H1 (cell line): ENCODE measurements around the gene POU3F2. TPM values are rescaled to one million over a fixed set of nuclear protein-coding genes. Genes with fewer than 3 reads are reported as not detected.

ENCODE experiments used
- CHD7 ChIP-seq: fragments of 300-600 bp; sonication (generic); IDR thresholded peaks from 2 replicates; pipeline ENCODE4 v1.7.1; 2012; ENCODE audit warnings: low read length, moderate library complexity, mild to moderate bottlenecking, inconsistent platforms; ENCODE audit not compliant: insufficient replicate concordance
- CTBP2 ChIP-seq: IDR thresholded peaks from 2 replicates; pipeline ENCODE4 v1.7.0; 2011; ENCODE audit warnings: borderline replicate concordance, mild to moderate bottlenecking, moderate library complexity, mixed read lengths, low read length; ENCODE audit not compliant: insufficient read depth, insufficient read length
- polyA plus RNA-seq, 7 experiments: library from polyadenylated mRNA; depleted of rRNA in 3 of 7; stranded (reverse) in 5 of 7; unstranded in 2 of 7; fragments of >200 nt in 5 of 7; fragments of 200-250 nt in 2 of 7; gene quantifications; 1 replicate in 5 of 7; 2 replicates in 1 of 7; 4 replicates in 1 of 7; pipeline versions ENCODE4 v1.2.1 to v1.2.3, GENCODE V29; 2011 to 2013; ENCODE audit warnings: missing spikeins in 2 of 7, mixed read lengths in 2 of 7
- total RNA-seq: library from RNA; stranded (reverse); fragmentation: NEBNext Ultra II Directional; extraction: Animal tissue kit (Norgen Biotek cat#: 25700); gene quantifications from 2 replicates; pipeline ENCODE4 v1.2.1, GENCODE V29; 2021

POU3F2 gene
- total and polyA plus RNA-seq, 2 of the 8 experiments (the other 6 are each of a cell fraction or from before 2014, with no cell fraction given), result 0.09 to 0.35 TPM

- TF ChIP-seq CHD7 (no peak), CTBP2 (no peak)
Measured at GRCh38 chr6:98816799-98817198, 17.6 kb upstream of the POU3F2 start (continued).
